WERI-Rb-1 (cell line): ENCODE results near the gene IBA57.

Experiments used
- DNase-seq: peaks from one replicate; pipeline ENCODE4 v3.0.0-alpha.2; 2020
- H3K27ac ChIP-seq: fragments of 250-450 bp; sonication (Bioruptor Pico); 2 replicates; pipeline ENCODE4 v1.5.1; 2020; ENCODE audit warnings: mild to moderate bottlenecking, moderate library complexity
- H3K27me3 ChIP-seq: fragments of 250-450 bp; sonication (Bioruptor Pico); 2 replicates; pipeline ENCODE4 v1.5.1; 2021; ENCODE audit warnings: mild to moderate bottlenecking, low read depth, moderate library complexity; ENCODE audit not compliant: insufficient read depth, severe bottlenecking
- H3K36me3 ChIP-seq: fragments of 250-450 bp; sonication (Bioruptor Pico); 2 replicates; pipeline ENCODE4 v1.5.1; 2020; ENCODE audit warnings: mild to moderate bottlenecking, moderate library complexity
- H3K4me3 ChIP-seq: 2 replicates; pipeline ENCODE4 v1.5.1; 2011; ENCODE audit warnings: low read depth, mild to moderate bottlenecking, control low read depth, low read length
- H3K9me3 ChIP-seq: fragments of 250-450 bp; sonication (Bioruptor Pico); 2 replicates; pipeline ENCODE4 v1.5.1; 2021; ENCODE audit warnings: mild to moderate bottlenecking, moderate library complexity; ENCODE audit not compliant: severe bottlenecking
- TF ChIP-seq, protein P1 (sequence below): IDR thresholded peaks from 2 replicates; pipeline ENCODE4 v1.5.1; 2011; ENCODE audit warnings: low read depth, mild to moderate bottlenecking, control low read depth, inconsistent platforms, low read length

IBA57 gene

GRCh38 chr1:228165372-228166169 lies at the start of gene IBA57:
Gene IBA57 (plus strand): TSS chr1:228165804. CDS start chr1:228165817, 13 bp downstream.
- H3K27me3 ChIP-seq, result no peaks in the 10 kb centered on the region
- H3K36me3 ChIP-seq, result no peaks in the 10 kb centered on the region
- TF ChIP-seq, protein P1, sequence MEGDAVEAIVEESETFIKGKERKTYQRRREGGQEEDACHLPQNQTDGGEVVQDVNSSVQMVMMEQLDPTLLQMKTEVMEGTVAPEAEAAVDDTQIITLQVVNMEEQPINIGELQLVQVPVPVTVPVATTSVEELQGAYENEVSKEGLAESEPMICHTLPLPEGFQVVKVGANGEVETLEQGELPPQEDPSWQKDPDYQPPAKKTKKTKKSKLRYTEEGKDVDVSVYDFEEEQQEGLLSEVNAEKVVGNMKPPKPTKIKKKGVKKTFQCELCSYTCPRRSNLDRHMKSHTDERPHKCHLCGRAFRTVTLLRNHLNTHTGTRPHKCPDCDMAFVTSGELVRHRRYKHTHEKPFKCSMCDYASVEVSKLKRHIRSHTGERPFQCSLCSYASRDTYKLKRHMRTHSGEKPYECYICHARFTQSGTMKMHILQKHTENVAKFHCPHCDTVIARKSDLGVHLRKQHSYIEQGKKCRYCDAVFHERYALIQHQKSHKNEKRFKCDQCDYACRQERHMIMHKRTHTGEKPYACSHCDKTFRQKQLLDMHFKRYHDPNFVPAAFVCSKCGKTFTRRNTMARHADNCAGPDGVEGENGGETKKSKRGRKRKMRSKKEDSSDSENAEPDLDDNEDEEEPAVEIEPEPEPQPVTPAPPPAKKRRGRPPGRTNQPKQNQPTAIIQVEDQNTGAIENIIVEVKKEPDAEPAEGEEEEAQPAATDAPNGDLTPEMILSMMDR, result peak; percentile 78
- H3K4me3 ChIP-seq, result peak within 1 kb of the TSS; percentile 58
- H3K27ac ChIP-seq, result peak within 1 kb of the TSS; percentile 99
- H3K9me3 ChIP-seq, result no peaks in the 10 kb centered on the region
- DNase-seq, result peak; percentile 95

DNA sequence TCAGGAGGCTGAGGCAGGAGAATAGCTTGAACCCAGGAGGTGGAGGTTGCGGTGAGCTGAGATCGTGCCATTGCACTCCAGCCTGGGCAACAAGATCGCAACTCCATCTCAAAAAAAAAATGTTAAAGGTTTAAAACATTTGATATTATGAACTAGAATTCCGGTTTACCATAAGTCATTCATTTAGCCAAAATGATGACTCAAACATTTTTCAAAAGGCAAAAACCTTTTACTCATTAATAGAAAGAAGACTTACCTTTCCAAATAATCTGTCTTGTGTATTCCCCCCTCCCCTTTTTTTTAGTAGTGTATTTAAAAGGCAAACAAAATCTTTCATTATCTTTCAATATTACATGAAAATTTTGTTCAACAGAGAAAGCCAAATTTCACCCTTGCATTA lies 48.3 kb upstream of the IBA57 start:
- Histone ChIP-seq H3K27ac (no peak overlapping the region), H3K36me3 (no peaks in the 10 kb centered on the region), H3K9me3 (no peaks in the 10 kb centered on the region), H3K27me3 (no peaks in the 10 kb centered on the region), H3K4me3 (no peak overlapping the region)
- TF ChIP-seq, protein P1, result no peak
- no peak for DNase-seq

GRCh38 chr1:228118040-228118439 lies 47.6 kb upstream of the IBA57 start:
- no peaks in the 10 kb centered on the region for H3K9me3 ChIP-seq
- no peak for DNase-seq
- no peaks in the 10 kb centered on the region for H3K36me3 ChIP-seq

GRCh38 chr1:228120351-228120750 lies 45.3 kb upstream of the IBA57 start:
- H3K4me3 ChIP-seq, result no peak overlapping the region
- no peak overlapping the region for H3K27ac ChIP-seq
- H3K36me3 ChIP-seq, result no peaks in the 10 kb centered on the region
- no peak for DNase-seq
- TF ChIP-seq, protein P1, result no peak
- H3K27me3 ChIP-seq, result no peaks in the 10 kb centered on the region
- H3K9me3 ChIP-seq, result no peaks in the 10 kb centered on the region

More at GRCh38 chr1:228118040-228118439, 47.6 kb upstream of the IBA57 start:
- Histone ChIP-seq H3K27me3 (no peaks in the 10 kb centered on the region), H3K27ac (no peak overlapping the region), H3K4me3 (no peak overlapping the region)
- TF ChIP-seq, protein P1, result no peak

DNA sequence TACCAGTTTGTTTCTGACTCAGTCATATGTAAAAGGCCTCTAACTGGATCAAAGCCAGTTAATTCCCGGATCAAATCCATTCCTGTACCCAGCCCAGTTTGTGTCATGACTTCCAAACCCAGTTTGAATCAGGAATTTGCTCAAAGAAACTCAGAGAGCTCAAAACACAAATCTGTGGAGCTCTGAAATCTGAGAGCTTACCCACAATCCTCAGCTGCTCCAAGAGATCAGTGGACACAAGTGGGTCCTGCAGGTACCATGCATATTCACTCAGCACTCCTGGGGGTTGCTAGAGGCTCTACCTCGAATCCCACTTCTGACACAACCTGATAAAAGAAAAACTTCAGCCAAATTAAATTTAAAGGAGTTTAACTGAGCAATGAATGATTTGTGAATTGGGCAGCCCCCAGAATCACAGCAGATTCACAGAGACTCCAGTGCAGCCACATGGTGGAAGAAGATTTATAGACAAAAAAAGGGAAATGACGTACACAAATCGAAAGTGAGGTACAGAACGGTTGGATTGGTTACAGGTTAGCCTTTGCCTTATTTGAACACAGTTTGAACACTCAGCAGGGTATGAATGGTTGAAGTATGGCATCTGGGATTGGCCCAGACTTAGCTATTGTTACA lies 44.6 kb upstream of the IBA57 start:
- DNase-seq, result no peak
- Histone ChIP-seq H3K9me3 (no peaks in the 10 kb centered on the region), H3K36me3 (no peaks in the 10 kb centered on the region), H3K4me3 (no peak overlapping the region), H3K27ac (no peak overlapping the region), H3K27me3 (no peaks in the 10 kb centered on the region)
- TF ChIP-seq, protein P1, result no peak
